GM19395 (cell line): ENCODE measurements around the gene PRKN.
"Not testable (repeated sequence)": the region's sequence is repeated elsewhere in the genome, so short reads cannot be mapped to it uniquely, and the experiment has no call there.

Experiments used
- ATAC-seq: cut with Tn5 transposase; IDR thresholded peaks from one replicate; pipeline ENCODE4 v1.9.1; 2021; ENCODE audit warnings: mild to moderate bottlenecking, moderate library complexity; ENCODE audit not compliant: unreplicated experiment

The PRKN gene

GRCh38 chr6:161354276-161354840, 1373.2 kb downstream of the PRKN start:
- no peak for ATAC-seq

DNA sequence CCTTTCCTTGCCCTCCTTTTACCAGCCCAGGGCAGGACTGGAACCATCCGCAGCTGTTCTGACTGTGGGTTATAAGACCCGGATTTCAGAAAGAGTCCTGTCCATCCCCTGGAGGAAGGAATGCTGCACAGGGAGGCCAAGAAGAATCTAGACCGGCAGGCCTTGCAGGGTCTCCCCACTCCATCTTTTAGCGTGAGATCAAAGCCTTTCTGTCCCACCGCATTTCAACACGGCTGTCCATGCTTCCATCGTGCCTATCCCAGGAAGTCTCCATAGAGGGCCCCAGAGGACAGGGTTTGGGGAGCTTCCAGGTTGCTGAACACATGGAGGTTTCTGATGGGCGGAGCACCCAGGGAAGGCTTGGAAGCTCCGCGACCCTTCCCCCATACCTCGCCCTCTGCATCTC, 1374.4 kb downstream of the PRKN start:
- no peak for ATAC-seq

GRCh38 chr6:161351858-161352257, 1375.7 kb downstream of the PRKN start:
- no peak for ATAC-seq

DNA sequence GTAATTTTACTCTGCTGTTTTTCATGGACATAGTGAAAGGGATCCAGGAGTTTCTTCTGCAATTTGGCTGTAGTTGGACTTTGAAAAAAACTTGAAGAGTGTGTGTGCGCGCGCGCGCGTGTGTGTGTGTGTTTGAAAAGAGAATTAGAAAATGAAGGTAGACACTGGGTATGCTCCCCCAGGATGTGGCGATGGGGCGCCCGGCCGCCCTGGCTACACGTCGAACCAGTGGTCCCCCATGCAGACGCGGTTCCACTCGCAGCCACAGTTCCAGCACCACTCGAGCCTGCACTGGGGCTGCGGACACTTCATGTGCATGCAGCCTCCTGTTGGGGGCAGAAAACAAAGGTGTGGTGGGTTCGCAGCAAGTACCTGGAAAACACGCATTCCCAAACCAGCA, 1377.7 kb downstream of the PRKN start:
- ATAC-seq = no peak

DNA sequence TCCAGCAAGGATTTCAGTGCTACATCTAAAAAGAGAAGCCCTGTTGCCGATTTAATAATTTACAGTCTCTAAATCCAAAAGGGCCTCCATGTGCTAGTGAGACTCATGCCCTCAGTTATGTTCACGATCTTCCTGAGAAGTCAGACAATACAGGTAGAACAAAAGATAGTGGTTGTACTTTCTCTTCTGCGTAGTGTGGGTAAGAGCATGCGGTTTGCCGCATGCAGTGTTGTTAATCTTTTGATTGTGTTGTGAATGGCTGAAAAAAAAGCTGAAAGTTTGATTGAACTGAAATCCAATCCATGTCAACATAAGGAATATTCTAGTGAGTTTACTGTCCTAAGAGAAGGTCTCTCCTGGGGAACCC, 1379.0 kb downstream of the PRKN start:
- ATAC-seq = no peak

GRCh38 chr6:161347988-161348627, 1379.5 kb downstream of the PRKN start:
- ATAC-seq = no peak

DNA sequence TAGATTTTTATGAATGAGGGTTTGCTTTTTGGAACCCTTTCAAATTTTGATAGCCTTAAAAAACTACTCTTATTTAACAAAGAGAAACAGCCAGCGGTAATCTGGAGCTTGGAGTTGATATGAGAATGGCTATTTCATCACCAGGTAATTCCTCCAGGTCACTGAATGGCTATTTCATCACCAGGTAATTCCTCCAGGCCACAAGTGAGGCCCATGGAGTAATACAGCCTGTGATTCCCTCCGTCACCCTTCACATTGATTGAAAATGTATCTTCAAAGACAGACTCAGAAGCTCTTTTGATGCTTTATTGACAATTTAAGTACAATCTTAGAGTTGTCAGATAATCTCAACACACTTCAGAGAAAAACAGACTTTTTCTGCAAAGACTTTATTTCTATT, 1380.4 kb downstream of the PRKN start:
- no peak for ATAC-seq

GRCh38 chr6:161346717-161347116, 1380.8 kb downstream of the PRKN start:
- no peak for ATAC-seq

- ATAC-seq = no peak
Observed at GRCh38 chr6:161344626-161345025, 1382.9 kb downstream of the PRKN start.

GRCh38 chr6:161342039-161342438, 1385.5 kb downstream of the PRKN start:
- ATAC-seq = no peak

DNA sequence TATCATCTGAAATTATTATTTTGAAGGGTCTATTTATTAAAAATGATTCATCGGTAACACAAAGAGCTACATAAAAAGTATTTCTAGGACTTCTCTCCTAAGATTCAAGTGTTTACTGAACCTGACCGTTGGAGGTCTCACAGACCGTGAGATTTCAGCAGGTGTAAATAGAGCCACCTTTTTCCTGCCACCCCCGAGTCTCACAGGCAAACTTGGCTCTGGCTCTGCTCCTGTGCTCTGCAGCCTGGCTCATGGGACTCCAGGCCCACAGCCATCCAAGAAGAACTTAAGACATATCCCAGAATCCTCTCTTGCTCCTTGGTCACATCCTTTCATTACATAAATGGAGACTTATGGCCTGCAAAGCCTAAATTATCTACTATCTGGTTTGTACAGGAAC, 1385.9 kb downstream of the PRKN start:
- ATAC-seq = no peak

- no peak for ATAC-seq
Observed at GRCh38 chr6:161338015-161338414, 1389.6 kb downstream of the PRKN start.

GRCh38 chr6:161336479-161336878, 1391.1 kb downstream of the PRKN start:
- ATAC-seq = no peak

GRCh38 chr6:161333410-161333809, 1394.2 kb downstream of the PRKN start:
- no peak for ATAC-seq

GRCh38 chr6:161331402-161332081, 1396.0 kb downstream of the PRKN start:
- not testable (repeated sequence) for ATAC-seq

GRCh38 chr6:161327360-161327953, 1400.1 kb downstream of the PRKN start:
- ATAC-seq = no peak

DNA sequence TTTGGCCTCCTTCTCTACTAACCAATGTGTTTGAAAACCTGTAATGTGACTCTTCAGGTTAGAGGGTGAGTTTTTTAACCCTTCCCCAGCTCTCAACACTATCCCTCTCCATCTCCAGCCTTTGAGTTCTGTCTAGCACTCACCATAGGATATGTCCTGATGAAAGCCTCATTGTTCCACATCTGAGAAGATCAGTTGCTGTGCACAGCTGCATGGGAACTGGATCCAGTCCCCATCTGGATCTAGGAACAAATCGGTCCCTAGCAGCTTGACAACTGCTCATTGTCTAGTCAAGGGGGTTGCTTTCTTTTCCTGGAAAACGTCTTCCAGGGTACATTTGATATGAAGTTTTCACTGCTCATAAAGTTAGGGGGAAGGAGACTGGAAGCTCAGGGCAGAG, 1408.3 kb downstream of the PRKN start:
- no peak for ATAC-seq

GRCh38 chr6:161318456-161318855, 1409.1 kb downstream of the PRKN start:
- ATAC-seq = no peak

GRCh38 chr6:161316531-161316930, 1411.0 kb downstream of the PRKN start:
- ATAC-seq = no peak

DNA sequence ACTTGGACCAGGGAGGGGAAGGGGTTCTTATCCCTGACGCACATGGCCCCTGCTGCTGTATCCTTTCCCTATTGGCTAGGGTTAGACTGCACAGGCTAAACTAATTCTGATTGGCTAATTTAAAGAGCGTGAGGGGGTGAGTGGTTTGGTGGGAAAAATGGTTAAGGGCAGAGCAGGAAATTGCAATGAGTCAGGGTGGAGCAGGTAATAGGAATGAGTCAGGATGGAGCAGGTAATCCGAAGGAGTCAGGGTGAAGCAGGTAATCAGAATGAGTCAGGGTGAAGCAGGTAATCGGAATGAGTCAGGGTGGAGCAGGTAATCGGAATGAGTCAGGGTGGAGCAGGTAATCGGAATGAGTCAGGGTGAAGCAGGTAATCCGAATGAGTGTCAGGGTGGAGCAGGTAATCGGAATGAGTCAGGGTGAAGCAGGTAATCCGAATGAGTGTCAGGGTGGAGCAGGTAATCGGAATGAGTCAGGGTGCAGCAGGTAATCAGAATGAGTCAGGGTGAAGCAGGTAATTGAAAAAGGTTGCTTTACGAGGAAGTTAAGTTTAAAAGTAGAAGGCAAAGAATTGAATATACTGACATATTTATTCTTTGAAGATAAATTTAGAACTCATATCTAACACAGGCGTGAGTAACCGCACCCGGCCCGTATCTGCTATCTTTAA, 1412.2 kb downstream of the PRKN start:
- ATAC-seq = not testable (repeated sequence)

DNA sequence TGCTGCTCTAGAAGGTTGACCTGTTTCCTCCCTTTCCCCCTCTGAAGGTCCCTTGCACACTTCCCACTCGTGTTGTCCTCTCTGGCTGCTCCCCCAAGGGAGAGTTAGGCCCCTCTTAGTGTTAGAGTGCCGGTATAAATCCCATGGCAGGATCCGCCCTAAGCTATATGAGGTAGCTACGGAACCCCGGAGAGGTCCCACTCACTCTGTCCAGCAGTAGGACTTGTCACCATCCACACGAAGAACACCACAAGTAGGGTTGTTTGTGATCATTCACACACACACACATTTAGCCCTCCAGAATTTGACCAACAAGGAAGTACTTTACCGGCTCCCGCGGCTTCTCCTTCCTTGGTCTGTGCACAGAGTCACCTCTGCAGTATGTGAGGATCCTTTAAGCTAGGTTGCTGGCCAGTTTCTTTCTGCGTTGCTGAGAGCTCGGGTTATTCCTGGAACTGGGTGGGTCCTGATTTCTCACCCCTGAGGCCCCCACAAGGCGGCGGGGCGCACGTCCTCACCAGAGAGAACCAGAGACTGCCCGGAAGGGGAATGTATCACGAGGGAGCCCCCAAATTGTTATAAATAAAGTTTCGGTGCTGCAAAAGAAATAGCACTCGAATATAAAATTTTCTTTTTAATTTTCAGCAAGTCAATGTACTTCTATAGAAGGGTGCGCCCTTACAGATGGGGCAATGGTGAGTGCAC, 1412.9 kb downstream of the PRKN start:
- ATAC-seq = not testable (repeated sequence)
